ENCODE measurements around the gene RXRA.

The RXRA gene

GRCh38 chr9:134384811-134385479, 58.7 kb downstream of the RXRA start:
- ChIA-PET CTCF (no interaction called here), POLR2A (no interaction called here)
- no peak for DNase-seq (ENCODE audit: extremely low spot score)
- no peak for TF ChIP-seq FOXK2 (IDR thresholded peaks at IDR 0.05)

- ChIA-PET CTCF (no interaction called here), POLR2A (no interaction called here)
- no peak for DNase-seq (ENCODE audit: extremely low spot score)
- TF ChIP-seq L3MBTL2 (conservative IDR thresholded peaks at IDR 0.05) (no peak), TARDBP (IDR thresholded peaks at IDR 0.05) (no peak), FOXA1 (IDR thresholded peaks at IDR 0.05) (no peak)
- TF ChIP-seq, protein P1, sequence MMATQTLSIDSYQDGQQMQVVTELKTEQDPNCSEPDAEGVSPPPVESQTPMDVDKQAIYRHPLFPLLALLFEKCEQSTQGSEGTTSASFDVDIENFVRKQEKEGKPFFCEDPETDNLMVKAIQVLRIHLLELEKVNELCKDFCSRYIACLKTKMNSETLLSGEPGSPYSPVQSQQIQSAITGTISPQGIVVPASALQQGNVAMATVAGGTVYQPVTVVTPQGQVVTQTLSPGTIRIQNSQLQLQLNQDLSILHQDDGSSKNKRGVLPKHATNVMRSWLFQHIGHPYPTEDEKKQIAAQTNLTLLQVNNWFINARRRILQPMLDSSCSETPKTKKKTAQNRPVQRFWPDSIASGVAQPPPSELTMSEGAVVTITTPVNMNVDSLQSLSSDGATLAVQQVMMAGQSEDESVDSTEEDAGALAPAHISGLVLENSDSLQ (IDR thresholded peaks at IDR 0.05): no peak
Measured at GRCh38 chr9:134385915-134386314, 59.7 kb downstream of the RXRA start.

- POLR2A ChIA-PET: no interaction called here
- TF ChIP-seq CTBP1 (IDR thresholded peaks at IDR 0.05; ENCODE audit: borderline replicate concordance) (no peak), SP1 (IDR thresholded peaks at IDR 0.05) (no peak), NFRKB (IDR thresholded peaks at IDR 0.05) (no peak), TARDBP (IDR thresholded peaks at IDR 0.05) (no peak), LEF1 (IDR thresholded peaks at IDR 0.05; ENCODE audit: borderline replicate concordance) (no peak), BHLHE40 (IDR thresholded peaks at IDR 0.05; ENCODE audit: borderline replicate concordance) (no peak), ARNT (IDR thresholded peaks at IDR 0.05) (no peak), ZNF384 (IDR thresholded peaks at IDR 0.05) (no peak), FOXM1 (IDR thresholded peaks at IDR 0.05; ENCODE audit: borderline replicate concordance) (no peak), FOXK2 (IDR thresholded peaks at IDR 0.05) (no peak), FOXA1 (IDR thresholded peaks at IDR 0.05) (no peak)
- TF ChIP-seq, protein P1 (IDR thresholded peaks at IDR 0.05): no peak
Measured at GRCh38 chr9:134386951-134387831, 60.9 kb downstream of the RXRA start.

DNA sequence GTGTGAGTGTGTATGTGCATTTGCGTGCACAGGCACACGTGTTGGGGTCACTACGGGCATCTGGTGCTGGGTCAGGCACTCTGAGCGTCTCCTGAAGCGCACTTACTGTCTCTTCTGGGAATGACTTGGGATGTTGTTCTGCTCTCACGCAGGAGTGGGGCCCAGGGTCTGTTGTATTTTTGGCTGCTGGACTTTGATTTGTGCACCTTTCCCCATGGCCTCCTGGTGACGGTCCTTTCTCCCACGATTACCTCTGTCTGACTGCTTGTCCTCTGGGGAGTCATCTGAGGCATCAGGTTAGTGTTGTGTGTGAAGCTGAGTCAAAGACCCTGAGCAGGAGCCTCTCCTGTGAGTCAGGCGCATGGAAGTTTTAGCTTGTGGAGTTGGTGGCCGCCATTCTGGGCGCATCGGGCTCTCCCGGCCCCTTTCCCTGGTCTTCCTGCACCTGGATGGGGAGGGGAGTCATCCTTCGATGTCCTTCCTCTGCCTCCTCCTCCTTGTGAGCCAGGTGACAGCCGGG, 62.1 kb downstream of the RXRA start:
- TF ChIP-seq ZNF384 (IDR thresholded peaks at IDR 0.05): no peak
- no peak for TF ChIP-seq SP1 (IDR thresholded peaks at IDR 0.05)
- TF ChIP-seq HDGF (IDR thresholded peaks at IDR 0.05; ENCODE audit: borderline replicate concordance): no peak
- TF ChIP-seq, protein P1 (IDR thresholded peaks at IDR 0.05): no peak
- TF ChIP-seq FOXK2 (IDR thresholded peaks at IDR 0.05): no peak
- no peak for TF ChIP-seq CTBP1 (IDR thresholded peaks at IDR 0.05; ENCODE audit: borderline replicate concordance)
- TF ChIP-seq ELF4 (IDR thresholded peaks at IDR 0.05): no peak
- no peak for TF ChIP-seq FOXA1 (IDR thresholded peaks at IDR 0.05)
- TF ChIP-seq FOXM1 (IDR thresholded peaks at IDR 0.05; ENCODE audit: borderline replicate concordance): no peak
- TF ChIP-seq BHLHE40 (IDR thresholded peaks at IDR 0.05; ENCODE audit: borderline replicate concordance): no peak
- no peak for TF ChIP-seq SUZ12 (IDR thresholded peaks at IDR 0.05)
- TF ChIP-seq L3MBTL2 (conservative IDR thresholded peaks at IDR 0.05): no peak
- TF ChIP-seq NFRKB (IDR thresholded peaks at IDR 0.05): no peak
- no peak for TF ChIP-seq LEF1 (IDR thresholded peaks at IDR 0.05; ENCODE audit: borderline replicate concordance)
- no peak for TF ChIP-seq ARNT (IDR thresholded peaks at IDR 0.05)
- no peak for TF ChIP-seq TARDBP (IDR thresholded peaks at IDR 0.05)
- CTCF ChIA-PET: no interaction called here
- no peak for DNase-seq (ENCODE audit: extremely low spot score)
- POLR2A ChIA-PET: no interaction called here

More at GRCh38 chr9:134386951-134387831, 60.9 kb downstream of the RXRA start:
- CTCF ChIA-PET: interaction anchor here (0.8 kb wide), 1 partner anchor 62 kb away, joined by 3 read pairs; no protein-coding TSS in a partner anchor
- DNase-seq (ENCODE audit: extremely low spot score): no peak

DNA sequence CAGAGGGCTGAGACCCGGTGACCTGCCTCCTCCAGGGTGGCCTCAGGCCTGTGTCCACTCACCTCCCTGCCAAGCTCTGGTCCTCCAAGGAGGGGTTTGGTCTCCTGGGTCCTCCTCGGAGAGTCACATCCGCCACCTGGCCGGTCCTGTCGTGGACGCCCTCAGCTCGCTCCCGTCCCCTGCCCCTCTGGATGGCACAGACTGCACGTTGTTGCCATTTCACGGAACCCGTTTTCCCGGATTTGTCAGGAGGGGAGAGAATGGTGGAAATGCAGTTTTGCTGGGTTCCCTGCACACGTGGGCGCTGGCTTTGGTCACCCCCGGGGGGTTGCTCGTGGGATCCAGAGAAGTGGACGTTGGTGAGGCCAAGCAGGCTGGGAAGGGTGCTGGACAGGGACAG, 62.7 kb downstream of the RXRA start:
- POLR2A ChIA-PET: no interaction called here
- CTCF ChIA-PET: no interaction called here
- DNase-seq (ENCODE audit: extremely low spot score): no peak
- no peak for TF ChIP-seq TARDBP (IDR thresholded peaks at IDR 0.05)
- TF ChIP-seq, protein P1 (IDR thresholded peaks at IDR 0.05): no peak
- TF ChIP-seq NFRKB (IDR thresholded peaks at IDR 0.05): no peak
- TF ChIP-seq ARNT (IDR thresholded peaks at IDR 0.05): no peak
- TF ChIP-seq FOXM1 (IDR thresholded peaks at IDR 0.05; ENCODE audit: borderline replicate concordance): no peak
- no peak for TF ChIP-seq FOXK2 (IDR thresholded peaks at IDR 0.05)
- no peak for TF ChIP-seq L3MBTL2 (conservative IDR thresholded peaks at IDR 0.05)
- TF ChIP-seq ELF4 (IDR thresholded peaks at IDR 0.05): no peak
- TF ChIP-seq BHLHE40 (IDR thresholded peaks at IDR 0.05; ENCODE audit: borderline replicate concordance): no peak
- no peak for TF ChIP-seq FOXA1 (IDR thresholded peaks at IDR 0.05)
- TF ChIP-seq HDGF (IDR thresholded peaks at IDR 0.05; ENCODE audit: borderline replicate concordance): no peak
- TF ChIP-seq ZNF384 (IDR thresholded peaks at IDR 0.05): no peak
- no peak for TF ChIP-seq SP1 (IDR thresholded peaks at IDR 0.05)
- no peak for TF ChIP-seq LEF1 (IDR thresholded peaks at IDR 0.05; ENCODE audit: borderline replicate concordance)
- no peak for TF ChIP-seq CTBP1 (IDR thresholded peaks at IDR 0.05; ENCODE audit: borderline replicate concordance)
- no peak for TF ChIP-seq SUZ12 (IDR thresholded peaks at IDR 0.05)
